KMS-11 (cell line): Measurements from ENCODE around the gene EVI5.

Source experiments
- H2AFZ ChIP-seq: fragments of 200-600 bp; sonication (generic); 2 replicates; pipeline ENCODE4 v1.6.1; 2016; ENCODE audit warnings: antibody characterized with exemption, mixed run types, low read depth
- H3K27ac ChIP-seq: fragments of 200-600 bp; sonication (generic); 2 replicates; pipeline ENCODE4 v1.6.1; 2016; ENCODE audit warnings: mild to moderate bottlenecking, mixed run types
- H3K27me3 ChIP-seq: fragments of 200-600 bp; sonication (generic); 2 replicates; pipeline ENCODE4 v1.6.1; 2017; ENCODE audit warnings: mild to moderate bottlenecking, low read depth, mixed run types, moderate library complexity; ENCODE audit not compliant: insufficient read depth
- H3K36me3 ChIP-seq: fragments of 200-600 bp; sonication (generic); 2 replicates; pipeline ENCODE4 v1.6.1; 2017; ENCODE audit warnings: mild to moderate bottlenecking, mixed run types; ENCODE audit not compliant: insufficient read depth
- H3K4me1 ChIP-seq: fragments of 200-600 bp; sonication (generic); 2 replicates; pipeline ENCODE4 v1.6.1; 2016; ENCODE audit warnings: mild to moderate bottlenecking, low read depth, mixed run types; ENCODE audit not compliant: poor library complexity, severe bottlenecking
- H3K4me2 ChIP-seq: fragments of 200-600 bp; sonication (generic); 2 replicates; pipeline ENCODE4 v1.7.0; 2016; ENCODE audit warnings: mild to moderate bottlenecking, mixed run types
- H3K4me3 ChIP-seq: fragments of 200-600 bp; sonication (generic); IDR thresholded peaks from 2 replicates; pipeline ENCODE4 v1.6.1; 2017; ENCODE audit warnings: low read depth, low read length, mixed read lengths; ENCODE audit not compliant: insufficient read depth
- H3K79me2 ChIP-seq: fragments of 200-600 bp; sonication (generic); 2 replicates; pipeline ENCODE4 v1.6.1; 2016; ENCODE audit warnings: low read depth, mixed run types; ENCODE audit not compliant: insufficient read depth
- H3K9ac ChIP-seq: fragments of 200-600 bp; sonication (generic); 2 replicates; pipeline ENCODE4 v1.6.1; 2016; ENCODE audit warnings: mild to moderate bottlenecking, mixed run types
- H4K20me1 ChIP-seq: fragments of 200-600 bp; sonication (generic); 2 replicates; pipeline ENCODE4 v1.6.1; 2016; ENCODE audit warnings: mild to moderate bottlenecking, mixed run types; ENCODE audit not compliant: insufficient read depth
- CTCF ChIP-seq: fragments of 200-600 bp; sonication (generic); conservative IDR thresholded peaks from 2 replicates; pipeline ENCODE4 v1.6.1; 2017; ENCODE audit warnings: low read depth, mild to moderate bottlenecking, antibody characterized with exemption, low read length, moderate library complexity, mixed read lengths

EVI5 gene

GRCh38 chr1:92511541-92511940, 273.4 kb downstream of the EVI5 start:
- H3K79me2 ChIP-seq, result no peaks in the 10 kb centered on the region
- peak overlapping the region; percentile 57; the same call in 1 of the 2 replicates for H3K4me2 ChIP-seq

GRCh38 chr1:92509619-92510018, 275.3 kb downstream of the EVI5 start:
- H3K4me1 ChIP-seq, result peaks cover 21% of the 10 kb centered on the region
- no peak overlapping the region for H2AFZ ChIP-seq
- no peak overlapping the region for H3K4me2 ChIP-seq
- H4K20me1 ChIP-seq, result no peaks in the 10 kb centered on the region
- TF ChIP-seq CTCF, result no peak
- H3K9ac ChIP-seq, result no peak overlapping the region
- H3K27me3 ChIP-seq, result no peaks in the 10 kb centered on the region
- no peaks in the 10 kb centered on the region for H3K36me3 ChIP-seq
- no peak overlapping the region for H3K27ac ChIP-seq
- no peaks in the 10 kb centered on the region for H3K79me2 ChIP-seq
- H3K4me3 ChIP-seq, result no peak overlapping the region

More at GRCh38 chr1:92511541-92511940, 273.4 kb downstream of the EVI5 start:
- Histone ChIP-seq H4K20me1 (no peaks in the 10 kb centered on the region), H3K4me1 (peaks cover 21% of the 10 kb centered on the region), H3K27ac (peak overlapping the region; percentile 35; the same call in 1 of the 2 replicates), H3K36me3 (no peaks in the 10 kb centered on the region), H2AFZ (no peak overlapping the region), H3K27me3 (no peaks in the 10 kb centered on the region), H3K9ac (no peak overlapping the region; the same call in 1 of the 2 replicates), H3K4me3 (no peak overlapping the region)
- no peak for TF ChIP-seq CTCF

- TF ChIP-seq CTCF, result no peak
- H3K27ac ChIP-seq, result no peak overlapping the region
These were observed 279.8 kb downstream of the EVI5 start for GRCh38 chr1:92505015-92505692.

GRCh38 chr1:92504291-92505014, 280.5 kb downstream of the EVI5 start:
- H3K79me2 ChIP-seq, result no peaks in the 10 kb centered on the region
- no peak overlapping the region for H3K4me2 ChIP-seq
- H4K20me1 ChIP-seq, result no peaks in the 10 kb centered on the region
- no peak overlapping the region for H2AFZ ChIP-seq
- no peak overlapping the region for H3K9ac ChIP-seq
- H3K4me1 ChIP-seq, result peaks cover 7% of the 10 kb centered on the region
- H3K36me3 ChIP-seq, result no peaks in the 10 kb centered on the region
- H3K4me3 ChIP-seq, result no peak overlapping the region
- no peak overlapping the region for H3K27ac ChIP-seq
- no peak for TF ChIP-seq CTCF
- H3K27me3 ChIP-seq, result no peaks in the 10 kb centered on the region

More at GRCh38 chr1:92505015-92505692, 279.8 kb downstream of the EVI5 start:
- Histone ChIP-seq H4K20me1 (no peaks in the 10 kb centered on the region), H3K79me2 (no peaks in the 10 kb centered on the region), H3K27me3 (no peaks in the 10 kb centered on the region), H3K4me2 (no peak overlapping the region), H2AFZ (no peak overlapping the region), H3K36me3 (no peaks in the 10 kb centered on the region), H3K4me3 (no peak overlapping the region), H3K4me1 (peaks cover 7% of the 10 kb centered on the region), H3K9ac (no peak overlapping the region)
